HUDEP-2 (cell line): ENCODE results near the gene SYT8.
A peak's percentile ranks its signal among the peaks of the same experiment; 100 is the strongest.

Experiments
- DNase-seq, 76 experiments: peaks; one replicate each; lab custom pipeline; 2025; ENCODE audit not compliant: unreplicated experiment in 76 of 76; lab: John Stamatoyannopoulos, UW

Gene SYT8

GRCh38 chr11:1856306-1857005, 21.7 kb downstream of the SYT8 start:
- DNase-seq: no peak

- DNase-seq: no peak
Measured at GRCh38 chr11:1857064-1857463, 22.3 kb downstream of the SYT8 start.

GRCh38 chr11:1858154-1858553, 23.4 kb downstream of the SYT8 start:
- DNase-seq: no peak

GRCh38 chr11:1858576-1858975, 23.8 kb downstream of the SYT8 start:
- no peak for DNase-seq

- DNase-seq: no peak
Measured at GRCh38 chr11:1859004-1859403, 24.2 kb downstream of the SYT8 start.

- DNase-seq: no peak
Measured at GRCh38 chr11:1860108-1860507, 25.3 kb downstream of the SYT8 start.

GRCh38 chr11:1861435-1862411, 26.9 kb downstream of the SYT8 start:
- DNase-seq: no peak

- no peak for DNase-seq
Measured at GRCh38 chr11:1862588-1863351, 28.0 kb downstream of the SYT8 start.

GRCh38 chr11:1863352-1864216, 28.8 kb downstream of the SYT8 start:
- peak in 61 of 76 experiments; percentile 3 to 77 (median 41) for DNase-seq

- DNase-seq: no peak
Measured at GRCh38 chr11:1864231-1864630, 29.4 kb downstream of the SYT8 start.

GRCh38 chr11:1864831-1865665, 30.3 kb downstream of the SYT8 start:
- DNase-seq: no peak

- DNase-seq: no peak
Measured at GRCh38 chr11:1866226-1866625, 31.4 kb downstream of the SYT8 start.

GRCh38 chr11:1866776-1867175, 32.0 kb downstream of the SYT8 start:
- DNase-seq: no peak

GRCh38 chr11:1867381-1867780, 32.6 kb downstream of the SYT8 start:
- DNase-seq: no peak

GRCh38 chr11:1868056-1868635, 33.4 kb downstream of the SYT8 start:
- DNase-seq: no peak

- DNase-seq: no peak
Measured at GRCh38 chr11:1868636-1869291, 34.0 kb downstream of the SYT8 start.

- no peak for DNase-seq
Measured at GRCh38 chr11:1869427-1870325, 34.9 kb downstream of the SYT8 start.
